Measurements from ENCODE around the gene DAB2IP. TPM values are rescaled to one million over a fixed set of nuclear protein-coding genes. Genes with fewer than 3 reads are reported as not detected.
"Not testable (repeated sequence)": the region's sequence is repeated elsewhere in the genome, so short reads cannot be mapped to it uniquely, and the experiment has no call there.

Gene DAB2IP
- total and polyA plus RNA-seq, 2 donors from 2014 or later: 33.8 to 105 TPM

GRCh38 chr9:121641224-121641611 lies 10.2 kb upstream of the DAB2IP start:
- Histone ChIP-seq H3K9me3 (ENCODE audit: control insufficient read depth in 2 of 3, insufficient read depth in 1 of 3, low read length in 3 of 3) (no peaks in the 10 kb centered on the region), H3K27me3 (ENCODE audit: control insufficient read depth, insufficient read depth, low read length) (no peaks in the 10 kb centered on the region), H3K4me1 (ENCODE audit: control insufficient read depth in 2 of 3, insufficient read depth in 2 of 3, low read depth in 1 of 3, low read length in 3 of 3) (peaks cover 6 to 46% (median 36%) of the 10 kb centered on the region in 3 donors), H3K27ac (ENCODE audit: low read depth in 2 of 2, low read length in 2 of 2) (peak overlapping the region; percentile 64 to 81), H3K36me3 (ENCODE audit: control insufficient read depth in 2 of 3, insufficient read depth in 3 of 3, low read length in 3 of 3) (no peaks in the 10 kb centered on the region), H3K4me3 (ENCODE audit: low read length in 3 of 3) (no peak overlapping the region), H3K9ac (ENCODE audit: low read length in 3 of 3) (peak overlapping the region in 1 of 3 donors; percentile 22)
- no peak for TF ChIP-seq CTCF (IDR thresholded peaks at IDR 0.05; ENCODE audit: borderline replicate concordance, extremely low read depth, insufficient read depth)
- no peak for DNase-seq
- intact Hi-C loops (cut with DNase I): no loop called here
- FAIRE-seq: no peak

GRCh38 chr9:121642758-121643157 lies 8.7 kb upstream of the DAB2IP start:
- peaks cover 3 to 43% (median 34%) of the 10 kb centered on the region in 3 donors for H3K4me1 ChIP-seq (ENCODE audit: control insufficient read depth in 2 of 3, insufficient read depth in 2 of 3, low read depth in 1 of 3, low read length in 3 of 3)
- DNase-seq (no peak), FAIRE-seq (no peak)
- H3K36me3 ChIP-seq (ENCODE audit: control insufficient read depth in 2 of 3, insufficient read depth in 3 of 3, low read length in 3 of 3): no peaks in the 10 kb centered on the region
- H3K4me3 ChIP-seq (ENCODE audit: low read length in 3 of 3): no peak overlapping the region
- no peak for TF ChIP-seq CTCF (IDR thresholded peaks at IDR 0.05; ENCODE audit: borderline replicate concordance, extremely low read depth, insufficient read depth)
- intact Hi-C loops (cut with DNase I): no loop called here
- no peak overlapping the region for H3K9ac ChIP-seq (ENCODE audit: low read length in 3 of 3)
- no peaks in the 10 kb centered on the region for H3K9me3 ChIP-seq (ENCODE audit: control insufficient read depth in 2 of 3, insufficient read depth in 1 of 3, low read length in 3 of 3)
- no peak overlapping the region for H3K27ac ChIP-seq (ENCODE audit: low read depth in 2 of 2, low read length in 2 of 2)
- no peaks in the 10 kb centered on the region for H3K27me3 ChIP-seq (ENCODE audit: control insufficient read depth, insufficient read depth, low read length)

GRCh38 chr9:121643473-121643872 lies 8.0 kb upstream of the DAB2IP start:
- no peaks in the 10 kb centered on the region for H3K27me3 ChIP-seq (ENCODE audit: control insufficient read depth, insufficient read depth, low read length)
- H3K9me3 ChIP-seq (ENCODE audit: control insufficient read depth in 2 of 3, insufficient read depth in 1 of 3, low read length in 3 of 3): no peaks in the 10 kb centered on the region
- H3K27ac ChIP-seq (ENCODE audit: low read depth in 2 of 2, low read length in 2 of 2): no peak overlapping the region
- FAIRE-seq (no peak), DNase-seq (no peak)
- no peak overlapping the region for H3K4me3 ChIP-seq (ENCODE audit: low read length in 3 of 3)
- no peak for TF ChIP-seq CTCF (IDR thresholded peaks at IDR 0.05; ENCODE audit: borderline replicate concordance, extremely low read depth, insufficient read depth)
- peaks cover 3 to 37% (median 34%) of the 10 kb centered on the region in 3 donors for H3K4me1 ChIP-seq (ENCODE audit: control insufficient read depth in 2 of 3, insufficient read depth in 2 of 3, low read depth in 1 of 3, low read length in 3 of 3)
- H3K36me3 ChIP-seq (ENCODE audit: control insufficient read depth in 2 of 3, insufficient read depth in 3 of 3, low read length in 3 of 3): no peaks in the 10 kb centered on the region
- intact Hi-C loops (cut with DNase I): no loop called here
- H3K9ac ChIP-seq (ENCODE audit: low read length in 3 of 3): no peak overlapping the region

- H3K9ac ChIP-seq (ENCODE audit: low read length in 3 of 3); H3K27me3 ChIP-seq (ENCODE audit: control insufficient read depth, insufficient read depth, low read length); H3K4me3 ChIP-seq (ENCODE audit: low read length in 3 of 3); DNase-seq; FAIRE-seq; H3K36me3 ChIP-seq (ENCODE audit: control insufficient read depth in 2 of 3, insufficient read depth in 3 of 3, low read length in 3 of 3); H3K9me3 ChIP-seq (ENCODE audit: control insufficient read depth in 2 of 3, insufficient read depth in 1 of 3, low read length in 3 of 3); intact Hi-C loops (cut with DNase I); H3K27ac ChIP-seq (ENCODE audit: low read depth in 2 of 2, low read length in 2 of 2): not testable (repeated sequence)
- peaks cover 3 to 34% (median 34%) of the 10 kb centered on the region in 3 donors for H3K4me1 ChIP-seq (ENCODE audit: control insufficient read depth in 2 of 3, insufficient read depth in 2 of 3, low read depth in 1 of 3, low read length in 3 of 3)
Observed at GRCh38 chr9:121644040-121644439, 7.4 kb upstream of the DAB2IP start.

All from kidney (tissue), 14 donors.